ENCODE measurements around the gene GNMT.

GRCh38 chr6:42984924-42985475, 24.4 kb downstream of the GNMT start:
- TF ChIP-seq, protein P1, sequence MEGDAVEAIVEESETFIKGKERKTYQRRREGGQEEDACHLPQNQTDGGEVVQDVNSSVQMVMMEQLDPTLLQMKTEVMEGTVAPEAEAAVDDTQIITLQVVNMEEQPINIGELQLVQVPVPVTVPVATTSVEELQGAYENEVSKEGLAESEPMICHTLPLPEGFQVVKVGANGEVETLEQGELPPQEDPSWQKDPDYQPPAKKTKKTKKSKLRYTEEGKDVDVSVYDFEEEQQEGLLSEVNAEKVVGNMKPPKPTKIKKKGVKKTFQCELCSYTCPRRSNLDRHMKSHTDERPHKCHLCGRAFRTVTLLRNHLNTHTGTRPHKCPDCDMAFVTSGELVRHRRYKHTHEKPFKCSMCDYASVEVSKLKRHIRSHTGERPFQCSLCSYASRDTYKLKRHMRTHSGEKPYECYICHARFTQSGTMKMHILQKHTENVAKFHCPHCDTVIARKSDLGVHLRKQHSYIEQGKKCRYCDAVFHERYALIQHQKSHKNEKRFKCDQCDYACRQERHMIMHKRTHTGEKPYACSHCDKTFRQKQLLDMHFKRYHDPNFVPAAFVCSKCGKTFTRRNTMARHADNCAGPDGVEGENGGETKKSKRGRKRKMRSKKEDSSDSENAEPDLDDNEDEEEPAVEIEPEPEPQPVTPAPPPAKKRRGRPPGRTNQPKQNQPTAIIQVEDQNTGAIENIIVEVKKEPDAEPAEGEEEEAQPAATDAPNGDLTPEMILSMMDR (IDR thresholded peaks at IDR 0.05) = no peak
- TF ChIP-seq POLR2A (IDR thresholded peaks at IDR 0.05) = no peak

All from esophagus squamous epithelium (tissue), 4 donors.